HepG2 (cell line): ENCODE results near the gene PIF1. TPM values are rescaled to one million over a fixed set of nuclear protein-coding genes. Genes with fewer than 3 reads are reported as not detected.
A peak's percentile ranks its signal among the peaks of the same experiment; 100 is the strongest.

Source experiments
- ATAC-seq: fragments of 200-7000 bp; cut with Tn5 transposase; 3 replicates; pipeline ENCODE4 v1.9.1; 2020; ENCODE audit warnings: mild to moderate bottlenecking, moderate library complexity
- BruUV-seq: library from RNA; stranded (reverse); fragments of 400-500 nt; replicated peaks from 2 replicates; lab custom pipeline; 2021; lab: Mats Ljungman, UMichigan
- CTCF ChIA-PET: fragments of 300-600 bp; formaldehyde crosslinking; extraction: SDS; loops from one replicate; lab custom pipeline; 2021; ENCODE audit warnings: low total read pairs, inconsistent platforms, low intra/inter-chr PET ratio; lab: Yijun Ruan, JAX
- POLR2A ChIA-PET: fragments of 350-600 bp; sonication (Branson Sonifier 250); formaldehyde crosslinking; loops from one replicate; lab custom pipeline; 2020; ENCODE audit warnings: antibody characterized with exemption, inconsistent platforms; lab: Yijun Ruan, JAX
- DNase-seq: peaks from one replicate; pipeline ENCODE4 v3.0.0-alpha.2; 2015; ENCODE audit warnings: low spot score
- FAIRE-seq: peaks from 3 replicates; lab custom pipeline; 2011; peaks lifted over from hg19 to GRCh38; lab: Jason Lieb, UNC
- H2AFZ ChIP-seq: one replicate; pipeline ENCODE4 v1.6.1; 2011; ENCODE audit warnings: low read length, inconsistent platforms
- H3K27ac ChIP-seq: fragments of 300-600 bp; 3 replicates; pipeline ENCODE4 v1.8.0; 2011; ENCODE audit warnings: mixed run types, mild to moderate bottlenecking, mixed read lengths, low read length, inconsistent platforms; ENCODE audit not compliant: insufficient read depth; ENCODE audit errors: extremely low read length
- H3K27me3 ChIP-seq, 2 experiments: fragments of 200-600 bp in 1 of 2; 2 replicates in 1 of 2; 3 replicates in 1 of 2; pipeline versions ENCODE4 v1.6.0 to v1.8.0; 2011; ENCODE audit warnings: low read length in 2 of 2, mild to moderate bottlenecking in 2 of 2, moderate library complexity in 2 of 2, inconsistent platforms in 1 of 2; ENCODE audit not compliant: insufficient read depth in 2 of 2, control insufficient read depth in 1 of 2
- H3K36me3 ChIP-seq, 2 experiments: fragments of 200-600 bp in 1 of 2; replicated peaks in 1 of 2; 2 replicates in 1 of 2; 3 replicates in 1 of 2; pipeline versions ENCODE4 v1.5.1 to v1.8.0; 2011; ENCODE audit warnings: low read length in 2 of 2, inconsistent platforms in 1 of 2; ENCODE audit not compliant: insufficient read depth in 2 of 2, control insufficient read depth in 1 of 2
- H3K4me1 ChIP-seq: 2 replicates; pipeline ENCODE4 v1.5.1; 2012; ENCODE audit warnings: low read length, inconsistent platforms; ENCODE audit not compliant: insufficient read depth
- H3K4me2 ChIP-seq: 2 replicates; pipeline ENCODE4 v1.6.0; 2011; ENCODE audit warnings: low read depth, low read length, inconsistent platforms
- H3K4me3 ChIP-seq, 3 experiments: fragments of 200-600 bp in 1 of 3; sonication (generic), shearing (Covaris generic) in 1 of 3; replicated peaks in 1 of 3; 2 replicates each; pipeline ENCODE4 v1.5.1; 2011 to 2016; ENCODE audit warnings: low read length in 3 of 3, inconsistent platforms in 2 of 3, low read depth in 2 of 3, mild to moderate bottlenecking in 2 of 3, control low read depth in 1 of 3, mixed read lengths in 1 of 3; ENCODE audit not compliant: insufficient read depth in 1 of 3
- H3K79me2 ChIP-seq: one replicate; pipeline ENCODE4 v1.6.1; 2011; ENCODE audit warnings: low read length, inconsistent platforms; ENCODE audit not compliant: insufficient read depth
- H3K9ac ChIP-seq: 2 replicates; pipeline ENCODE4 v1.6.0; 2011; ENCODE audit warnings: mild to moderate bottlenecking, low read depth, low read length, inconsistent platforms; ENCODE audit not compliant: insufficient read depth
- H3K9me3 ChIP-seq: 2 replicates; pipeline ENCODE4 v1.5.1; 2012; ENCODE audit warnings: mild to moderate bottlenecking, low read length
- H4K20me1 ChIP-seq: 2 replicates; pipeline ENCODE4 v1.6.0; 2011; ENCODE audit warnings: inconsistent platforms, mild to moderate bottlenecking, low read length, moderate library complexity; ENCODE audit not compliant: insufficient read depth
- ATF7 ChIP-seq, 2 experiments: fragments of 450-650 bp in 1 of 2; sonication (generic) in 1 of 2; formaldehyde crosslinking in 1 of 2; IDR thresholded peaks; 2 replicates each; pipeline versions ENCODE4 v1.4.0 to v1.6.1; 2016 to 2020; ENCODE audit warnings: antibody characterized with exemption in 1 of 2, mild to moderate bottlenecking in 1 of 2, missing genetic modification reagents in 1 of 2
- BCL6 ChIP-seq: IDR thresholded peaks from 2 replicates; pipeline ENCODE4 v1.6.1; 2016; ENCODE audit warnings: missing genetic modification reagents, missing compliant biosample characterization
- CREB1 ChIP-seq, 2 experiments: fragments of 450-650 bp in 1 of 2; IDR thresholded peaks; 2 replicates each; pipeline ENCODE4 v1.6.1; 2016 to 2017; ENCODE audit warnings: control low read depth in 1 of 2, mild to moderate bottlenecking in 1 of 2, missing compliant biosample characterization in 1 of 2, missing genetic modification characterization in 1 of 2
- CREB3 ChIP-seq: sonication (generic); formaldehyde crosslinking; IDR thresholded peaks from 2 replicates; pipeline ENCODE4 v1.5.0; 2020; ENCODE audit warnings: missing genetic modification reagents
- KAT8 ChIP-seq: IDR thresholded peaks from 2 replicates; pipeline ENCODE4 v1.6.1; 2016; ENCODE audit warnings: missing genetic modification reagents, missing compliant biosample characterization
- KIAA2018 ChIP-seq: sonication (generic); formaldehyde crosslinking; IDR thresholded peaks from 2 replicates; pipeline ENCODE4 v1.5.0; 2020; ENCODE audit warnings: mild to moderate bottlenecking, missing genetic modification reagents, borderline replicate concordance
- PCBP1 ChIP-seq: fragments of 200-400 bp; formaldehyde crosslinking; IDR thresholded peaks from 2 replicates; pipeline ENCODE4 v1.6.1; 2017; ENCODE audit warnings: mild to moderate bottlenecking, low read depth, low read length, borderline replicate concordance
- PTBP1 ChIP-seq: fragments of 200-400 bp; formaldehyde crosslinking; IDR thresholded peaks from 2 replicates; pipeline ENCODE4 v1.6.1; 2018; ENCODE audit warnings: low read length, low read depth; ENCODE audit not compliant: poor library complexity, severe bottlenecking
- SPEN ChIP-seq: sonication (generic); formaldehyde crosslinking; IDR thresholded peaks from 2 replicates; pipeline ENCODE4 v1.5.1; 2020; ENCODE audit warnings: low read depth, mild to moderate bottlenecking, missing genetic modification reagents
- ZFP90 ChIP-seq: sonication (generic); formaldehyde crosslinking; IDR thresholded peaks from 2 replicates; pipeline ENCODE4 v1.8.0; 2022; ENCODE audit warnings: missing genetic modification reagents, mild to moderate bottlenecking, inconsistent platforms, borderline replicate concordance
- ZNF589 ChIP-seq: sonication (generic); formaldehyde crosslinking; conservative IDR thresholded peaks from 2 replicates; pipeline ENCODE4 v1.8.0; 2022; ENCODE audit warnings: mild to moderate bottlenecking, moderate library complexity, missing genetic modification reagents
- ZNF616 ChIP-seq: sonication (generic); formaldehyde crosslinking; IDR thresholded peaks from 2 replicates; pipeline ENCODE4 v1.5.0; 2020; ENCODE audit warnings: low read depth, mild to moderate bottlenecking, missing genetic modification reagents
- ZNF639 ChIP-seq: conservative IDR thresholded peaks from 2 replicates; pipeline ENCODE4 v1.6.1; 2018; ENCODE audit warnings: missing genetic modification reagents
- ZNF652 ChIP-seq: IDR thresholded peaks from 2 replicates; pipeline ENCODE4 v1.6.1; 2016; ENCODE audit warnings: low read depth, borderline replicate concordance
- WGBS: methylation state at CpG from one replicate; pipeline ENCODE4 v1.1.6; 2017; ENCODE audit warnings: low lambda C conversion rate; 5-methylcytosine and 5-hydroxymethylcytosine counted together
- in situ Hi-C: cut with HindIII; loops from 2 replicates; pipeline ENCODE4 v1.10.0; 2017; ENCODE audit warnings: low pct_unique_long_range_greater_than_20kb; ENCODE audit not compliant: extremely low pct_ligation_motif_present
- intact Hi-C: fragments of 100-400 bp; cut with micrococcal nuclease; formaldehyde crosslinking; loops from one replicate; pipeline ENCODE4 v1.10.0; 2022; ENCODE audit not compliant: unreplicated experiment
- polyA plus RNA-seq, 8 experiments: library from polyadenylated mRNA; depleted of rRNA in 3 of 8; stranded (reverse) in 7 of 8; unstranded in 1 of 8; fragments of >200 nt; fragmentation: Illumina TruSeq in 4 of 8; extraction: Trizol in 4 of 8; gene quantifications; 2 replicates each; pipeline versions ENCODE4 v1.2.1 to v1.2.3, GENCODE V29; 2011 to 2016; ENCODE audit warnings: low read depth in 4 of 8, missing spikeins in 1 of 8, mixed read lengths in 1 of 8; ENCODE audit not compliant: insufficient read depth in 1 of 8
- total RNA-seq, 5 experiments: library from RNA; depleted of rRNA; stranded (reverse); fragments of >200 nt; fragmentation: Illumina TruSeq; extraction: Trizol; gene quantifications; 2 replicates each; pipeline ENCODE4 v1.2.3, GENCODE V29; 2016; ENCODE audit warnings: low read depth in 1 of 5

The PIF1 gene
- total and polyA plus RNA-seq, 2 of the 13 experiments (the other 11 are each of a cell fraction or from before 2014, with no cell fraction given) = 18.5 to 19.7 TPM

- BruUV-seq = no TSS peak
- in situ Hi-C loops = no loop called here
- ChIA-PET POLR2A (interaction anchor here (1.1 to 2.0 kb wide), 4 partner anchors 9 to 25 kb away, joined by 3 to 10 read pairs (median 3); partner anchors contain the start of genes PIF1 and PLEKHO2), CTCF (interaction anchor here (0.7 to 1.2 kb wide), 2 partner anchors 19 to 20 kb away, joined by 3 to 4 read pairs; no protein-coding TSS in a partner anchor)
- Histone ChIP-seq H2AFZ (peak overlapping the region; percentile 82), H3K36me3 (peaks cover 5 to 22% of the 10 kb centered on the region in 2 experiments), H3K9me3 (no peaks in the 10 kb centered on the region), H3K79me2 (no peaks in the 10 kb centered on the region), H4K20me1 (no peaks in the 10 kb centered on the region), H3K4me3 (no peak overlapping the region; a peak in 1 of 6 replicates), H3K9ac (peak overlapping the region; percentile 59), H3K27me3 (peaks cover 0 to 2% of the 10 kb centered on the region in 2 experiments; a peak in 1 of 5 replicates), H3K27ac (peak overlapping the region; percentile 50), H3K4me1 (peaks cover 54% of the 10 kb centered on the region), H3K4me2 (peak overlapping the region; percentile 63)
- DNase-seq (peak; percentile 45), ATAC-seq (peak; percentile 65), FAIRE-seq (no peak)
- intact Hi-C loops = no loop called here
- 41% methylated on average over 7 of the region's 13 CpGs for WGBS
- TF ChIP-seq BCL6 (CRISPR knock-in tag) (peak; percentile 38), ZFP90 (CRISPR knock-in tag) (no peak), SPEN (CRISPR knock-in tag) (peak; percentile 87), CREB1 (IDR thresholded peaks at IDR 0.05) (no peak), CREB1 (CRISPR knock-in tag; IDR thresholded peaks at IDR 0.05) (no peak), KIAA2018 (CRISPR knock-in tag) (no peak), ATF7 (IDR thresholded peaks at IDR 0.05) (no peak), ATF7 (CRISPR knock-in tag; IDR thresholded peaks at IDR 0.05) (no peak), ZNF616 (CRISPR knock-in tag) (no peak), PCBP1 (no peak), KAT8 (CRISPR knock-in tag) (peak; percentile 70), ZNF652 (CRISPR knock-in tag) (no peak), CREB3 (CRISPR knock-in tag) (no peak), ZNF589 (CRISPR knock-in tag) (0 out of 2 replicates have a peak, but pooled peaks have one; percentile 25), PTBP1 (no peak), ZNF639 (CRISPR knock-in tag) (no peak)
Observed at GRCh38 chr15:64816452-64816851, 9.0 kb downstream of the PIF1 start.
